Astrocyte (in vitro differentiated cells and primary cell): Measurements from ENCODE around the gene INO80B. TPM values are rescaled to one million over a fixed set of nuclear protein-coding genes. Genes with fewer than 3 reads are reported as not detected.

Experiments
- DNase-seq: peaks from one replicate; pipeline ENCODE4 v3.0.0-alpha.2; 2010; ENCODE audit warnings: low read depth
- FAIRE-seq: peaks from 2 replicates; lab custom pipeline; 2011; peaks lifted over from hg19 to GRCh38; lab: Jason Lieb, UNC
- H2AFZ ChIP-seq: 2 replicates; pipeline ENCODE4 v1.6.0; 2012; ENCODE audit warnings: low read depth, low read length, inconsistent platforms
- H3K27ac ChIP-seq: 2 replicates; pipeline ENCODE4 v1.5.1; 2011; ENCODE audit warnings: low read depth, low read length, inconsistent platforms
- H3K27me3 ChIP-seq: 2 replicates; pipeline ENCODE4 v1.6.0; 2011; ENCODE audit warnings: low read length, inconsistent platforms; ENCODE audit not compliant: insufficient read depth
- H3K36me3 ChIP-seq: 2 replicates; pipeline ENCODE4 v1.5.1; 2011; ENCODE audit warnings: low read length, inconsistent platforms; ENCODE audit not compliant: insufficient read depth
- H3K4me1 ChIP-seq: 2 replicates; pipeline ENCODE4 v1.5.1; 2011; ENCODE audit warnings: low read length, inconsistent platforms; ENCODE audit not compliant: insufficient read depth
- H3K4me2 ChIP-seq: 2 replicates; pipeline ENCODE4 v1.6.0; 2012; ENCODE audit warnings: low read length, inconsistent platforms
- H3K4me3 ChIP-seq: 2 replicates; pipeline ENCODE4 v1.5.1; 2011; ENCODE audit warnings: low read depth, mild to moderate bottlenecking, low read length, inconsistent platforms; ENCODE audit not compliant: insufficient read depth
- H3K79me2 ChIP-seq: 2 replicates; pipeline ENCODE4 v1.6.0; 2012; ENCODE audit warnings: mild to moderate bottlenecking, low read length, inconsistent platforms; ENCODE audit not compliant: insufficient read depth
- H3K9ac ChIP-seq: 2 replicates; pipeline ENCODE4 v1.6.0; 2012; ENCODE audit warnings: mild to moderate bottlenecking, low read length, inconsistent platforms
- H3K9me3 ChIP-seq: 2 replicates; pipeline ENCODE4 v1.5.1; 2012; ENCODE audit warnings: low read depth, mild to moderate bottlenecking, low read length, inconsistent platforms; ENCODE audit not compliant: insufficient read depth
- H4K20me1 ChIP-seq: 2 replicates; pipeline ENCODE4 v1.6.0; 2012; ENCODE audit warnings: low read length, inconsistent platforms; ENCODE audit not compliant: insufficient read depth
- H3K27ac Mint-ChIP-seq: one replicate; pipeline ENCODE4 v1.8.0; 2021; ENCODE audit warnings: mild to moderate bottlenecking, mixed read lengths; ENCODE audit not compliant: unreplicated experiment
- H3K27me3 Mint-ChIP-seq: one replicate; pipeline ENCODE4 v1.8.0; 2021; ENCODE audit warnings: low read depth, mixed read lengths; ENCODE audit not compliant: unreplicated experiment
- H3K36me3 Mint-ChIP-seq: one replicate; pipeline ENCODE4 v1.8.0; 2021; ENCODE audit warnings: low read depth, mixed read lengths; ENCODE audit not compliant: unreplicated experiment
- H3K4me1 Mint-ChIP-seq: one replicate; pipeline ENCODE4 v1.8.0; 2021; ENCODE audit warnings: low read depth, mixed read lengths; ENCODE audit not compliant: unreplicated experiment
- H3K4me3 Mint-ChIP-seq: one replicate; pipeline ENCODE4 v1.8.0; 2021; ENCODE audit warnings: mild to moderate bottlenecking, moderate library complexity, mixed read lengths; ENCODE audit not compliant: unreplicated experiment
- H3K9me3 Mint-ChIP-seq: one replicate; pipeline ENCODE4 v1.8.0; 2021; ENCODE audit warnings: mild to moderate bottlenecking, mixed read lengths; ENCODE audit not compliant: unreplicated experiment
- CTCF ChIP-seq: IDR thresholded peaks from 2 replicates; pipeline ENCODE4 v1.5.1; 2011; ENCODE audit warnings: low read depth, mild to moderate bottlenecking, inconsistent platforms, low read length, moderate library complexity; ENCODE audit not compliant: insufficient read depth
- EZH2 ChIP-seq: IDR thresholded peaks from 2 replicates; pipeline ENCODE4 v1.6.1; 2012; ENCODE audit warnings: mild to moderate bottlenecking, low read length, inconsistent platforms; ENCODE audit not compliant: insufficient read depth
- total RNA-seq: library from RNA; stranded (reverse); gene quantifications from 2 replicates; pipeline ENCODE4 v1.2.1, GENCODE V29; 2021

The INO80B gene
- total RNA-seq, 1 donor from 2014 or later: 19.2 TPM

DNA sequence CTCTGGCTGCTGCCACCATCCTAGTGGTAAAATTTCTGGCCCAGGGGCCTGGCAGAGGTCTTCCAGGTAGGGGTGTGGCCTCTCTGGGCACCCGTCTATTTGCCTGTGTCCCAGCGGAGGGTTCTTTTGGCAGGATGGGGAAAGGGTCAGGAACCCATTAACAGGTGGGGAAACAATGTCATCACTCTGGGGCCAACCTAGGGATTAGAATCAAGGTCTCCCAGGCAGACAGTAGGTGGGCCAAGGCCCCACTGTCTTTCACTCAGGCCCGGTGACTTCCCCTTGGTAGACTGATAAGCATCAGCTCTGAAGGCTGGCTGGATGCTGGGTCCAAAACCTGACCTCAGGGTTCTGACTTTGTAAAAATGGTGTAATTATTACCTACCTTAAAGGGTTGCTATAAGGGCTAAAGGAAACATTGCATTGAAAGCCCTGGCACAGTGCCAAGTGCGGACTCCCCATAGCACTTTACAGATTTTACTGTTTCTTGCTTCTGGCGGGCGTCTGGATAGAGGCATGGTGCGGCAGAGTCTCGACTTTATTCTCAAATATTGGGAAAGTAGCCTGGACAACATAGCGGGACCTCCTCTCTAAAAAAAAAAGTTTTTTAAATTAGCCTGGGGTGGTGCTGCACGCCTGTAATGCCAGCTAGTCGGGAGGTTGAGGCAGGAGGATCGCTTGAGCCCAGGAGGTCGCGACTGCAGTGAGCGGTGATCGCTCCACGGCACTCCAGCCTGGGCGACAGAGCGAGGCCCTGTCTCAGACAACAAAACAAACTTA is 42.3 kb downstream of the INO80B start:
- H3K4me2 ChIP-seq: peak overlapping the region; percentile 85
- FAIRE-seq: no peak

DNA sequence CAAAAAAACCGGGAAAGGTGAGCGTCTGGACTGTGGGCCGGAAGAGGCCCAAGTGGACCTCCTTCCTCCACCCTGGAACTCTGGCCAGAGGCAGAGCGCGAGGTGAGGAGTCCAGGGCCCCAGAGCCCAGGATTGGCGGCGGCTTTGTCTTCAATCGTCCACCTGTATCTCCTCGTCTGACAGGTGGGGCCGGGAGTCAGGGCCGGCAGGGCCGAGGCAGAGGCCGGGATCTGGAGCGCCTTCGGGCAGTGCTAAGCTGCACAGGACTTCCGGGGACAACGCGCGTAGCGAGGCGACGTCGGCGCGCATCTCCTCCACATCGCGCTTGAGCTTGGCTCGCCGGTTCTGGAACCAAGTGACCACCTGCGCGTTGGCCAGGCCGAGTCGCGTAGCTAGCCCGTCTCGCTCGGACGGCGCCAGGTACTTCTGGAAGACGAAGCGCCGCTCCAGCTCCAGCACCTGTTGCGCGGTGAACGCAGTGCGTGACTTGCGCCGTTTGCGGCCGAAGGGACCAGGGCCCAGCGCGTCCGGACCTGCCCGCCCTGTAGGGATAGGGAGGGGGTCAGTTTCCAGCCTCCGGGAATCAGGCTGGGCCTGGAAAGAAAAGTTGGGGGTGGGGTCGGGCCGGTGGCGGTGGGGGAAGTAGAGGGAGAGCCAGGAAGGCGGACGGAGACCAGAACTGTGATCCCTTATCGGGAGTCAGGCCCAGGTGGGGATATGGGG is 43.1 kb downstream of the INO80B start:
- Mint-ChIP-seq H3K4me1 (peaks cover 14% of the 10 kb centered on the region), H3K9me3 (no peaks in the 10 kb centered on the region), H3K4me3 (peak overlapping the region; percentile 81), H3K27me3 (peaks cover 66% of the 10 kb centered on the region), H3K36me3 (peaks cover 10% of the 10 kb centered on the region), H3K27ac (peak overlapping the region; percentile 66)
- peak; percentile 49 for TF ChIP-seq EZH2
- TF ChIP-seq CTCF: no peak
- peaks cover 42% of the 10 kb centered on the region for H3K27me3 ChIP-seq
- DNase-seq (no peak), FAIRE-seq (no peak)
- H3K9ac ChIP-seq: no peak overlapping the region
- H3K9me3 ChIP-seq: no peaks in the 10 kb centered on the region
- H3K4me2 ChIP-seq: peak overlapping the region; percentile 85
- H4K20me1 ChIP-seq: no peaks in the 10 kb centered on the region
- no peak overlapping the region for H3K27ac ChIP-seq
- peaks cover 25% of the 10 kb centered on the region for H3K4me1 ChIP-seq
- peak overlapping the region; percentile 36 for H3K4me3 ChIP-seq
- peak overlapping the region; percentile 53 for H2AFZ ChIP-seq
- no peaks in the 10 kb centered on the region for H3K79me2 ChIP-seq
- H3K36me3 ChIP-seq: no peaks in the 10 kb centered on the region

More for the DNA sequence above, 42.3 kb downstream of the INO80B start:
- Histone ChIP-seq H2AFZ (no peak overlapping the region), H3K36me3 (no peaks in the 10 kb centered on the region), H3K9me3 (no peaks in the 10 kb centered on the region), H3K79me2 (no peaks in the 10 kb centered on the region), H3K27me3 (peaks cover 42% of the 10 kb centered on the region), H3K4me1 (peaks cover 18% of the 10 kb centered on the region), H3K4me3 (no peak overlapping the region), H3K27ac (no peak overlapping the region), H4K20me1 (no peaks in the 10 kb centered on the region), H3K9ac (no peak overlapping the region)
- peaks cover 62% of the 10 kb centered on the region for H3K27me3 Mint-ChIP-seq
- peak overlapping the region; percentile 66 for H3K27ac Mint-ChIP-seq
- H3K36me3 Mint-ChIP-seq: peaks cover 15% of the 10 kb centered on the region
- peak overlapping the region; percentile 34 for H3K4me3 Mint-ChIP-seq
- H3K4me1 Mint-ChIP-seq: peaks cover 14% of the 10 kb centered on the region
- TF ChIP-seq CTCF: no peak
- TF ChIP-seq EZH2: no peak
- DNase-seq: no peak
- no peaks in the 10 kb centered on the region for H3K9me3 Mint-ChIP-seq
